Mucosa of rectum (tissue), 2 donors: ENCODE measurements around the gene DNAH8.
"Not testable (repeated sequence)": the region's sequence is repeated elsewhere in the genome, so short reads cannot be mapped to it uniquely, and the experiment has no call there.

Source experiments
- H3K27ac ChIP-seq, 2 donors: one replicate each; pipeline ENCODE4 v1.7.0; 2013; ENCODE audit warnings: inconsistent platforms in 2 of 2, low read depth in 2 of 2, low read length in 2 of 2
- H3K27me3 ChIP-seq, 2 donors: one replicate each; pipeline ENCODE4 v1.7.0; 2013; ENCODE audit warnings: low read length in 2 of 2; ENCODE audit not compliant: control insufficient read depth in 2 of 2, insufficient read depth in 2 of 2
- H3K36me3 ChIP-seq, 2 donors: one replicate each; pipeline ENCODE4 v1.7.0; 2013; ENCODE audit warnings: low read length in 2 of 2; ENCODE audit not compliant: control insufficient read depth in 2 of 2, insufficient read depth in 2 of 2
- H3K4me1 ChIP-seq, 2 donors: one replicate each; pipeline ENCODE4 v1.7.0; 2013; ENCODE audit warnings: low read length in 2 of 2, mild to moderate bottlenecking in 1 of 2; ENCODE audit not compliant: control insufficient read depth in 2 of 2, insufficient read depth in 2 of 2
- H3K4me3 ChIP-seq, 2 donors: one replicate each; pipeline ENCODE4 v1.7.0; 2013; ENCODE audit warnings: low read length in 2 of 2
- H3K9ac ChIP-seq, 2 donors: one replicate each; pipeline ENCODE4 v1.7.0; 2013; ENCODE audit warnings: low read length in 2 of 2, low read depth in 1 of 2, mild to moderate bottlenecking in 1 of 2
- H3K9me3 ChIP-seq, 2 donors: one replicate each; pipeline ENCODE4 v1.7.0; 2013; ENCODE audit warnings: low read length in 2 of 2; ENCODE audit not compliant: control insufficient read depth in 2 of 2
- donor health status: healthy.
- donor health status: Normal muscosa, but diverticular disease.

Gene DNAH8

GRCh38 chr6:38699702-38700101 is 15.4 kb upstream of the DNAH8 start:
- H3K27me3 ChIP-seq, H3K4me3 ChIP-seq, H3K27ac ChIP-seq, H3K36me3 ChIP-seq, H3K9me3 ChIP-seq, H3K9ac ChIP-seq: not testable (repeated sequence)
- H3K4me1 ChIP-seq: peaks cover 0 to 13% of the 10 kb centered on the region in 2 donors

GRCh38 chr6:38701551-38701950 is 13.6 kb upstream of the DNAH8 start:
- H3K4me3 ChIP-seq: no peak overlapping the region

GRCh38 chr6:38702558-38703397 is 12.3 kb upstream of the DNAH8 start, which contains the start of gene GLO1:
Gene GLO1 (minus strand): TSS chr6:38703145. CDS start chr6:38703054, 91 bp downstream.
- peaks cover 0 to 7% of the 10 kb centered on the region in 2 donors for H3K4me1 ChIP-seq
- no peaks in the 10 kb centered on the region for H3K27me3 ChIP-seq
- peak within 1 kb of the TSS; percentile 83 to 96 for H3K9ac ChIP-seq
- H3K27ac ChIP-seq: peak within 1 kb of the TSS; percentile 87 to 91
- peak within 1 kb of the TSS; percentile 76 to 88 for H3K4me3 ChIP-seq
- H3K36me3 ChIP-seq: peaks cover 0 to 2% of the 10 kb centered on the region in 2 donors
- no peaks in the 10 kb centered on the region for H3K9me3 ChIP-seq

More at GRCh38 chr6:38701551-38701950, 13.6 kb upstream of the DNAH8 start:
- Histone ChIP-seq H3K9ac (no peak overlapping the region), H3K4me1 (peaks cover 0 to 7% of the 10 kb centered on the region in 2 donors), H3K36me3 (peaks cover 0 to 2% of the 10 kb centered on the region in 2 donors), H3K27ac (no peak overlapping the region), H3K27me3 (no peaks in the 10 kb centered on the region), H3K9me3 (no peaks in the 10 kb centered on the region)

GRCh38 chr6:38703949-38704590 is 11.0 kb upstream of the DNAH8 start:
- H3K4me1 ChIP-seq: peaks cover 0 to 7% of the 10 kb centered on the region in 2 donors
- H3K9me3 ChIP-seq: no peaks in the 10 kb centered on the region
- no peak overlapping the region for H3K4me3 ChIP-seq
- peaks cover 0 to 2% of the 10 kb centered on the region in 2 donors for H3K36me3 ChIP-seq
- H3K27me3 ChIP-seq: no peaks in the 10 kb centered on the region
- no peak overlapping the region for H3K27ac ChIP-seq
- no peak overlapping the region for H3K9ac ChIP-seq

GRCh38 chr6:38705924-38706323 is 9.2 kb upstream of the DNAH8 start:
- Histone ChIP-seq H3K4me3 (no peak overlapping the region), H3K9ac (no peak overlapping the region), H3K27me3 (no peaks in the 10 kb centered on the region), H3K9me3 (peaks cover 0 to 2% of the 10 kb centered on the region in 2 donors), H3K36me3 (peaks cover 0 to 2% of the 10 kb centered on the region in 2 donors), H3K27ac (no peak overlapping the region), H3K4me1 (peaks cover 0 to 7% of the 10 kb centered on the region in 2 donors)

GRCh38 chr6:38708496-38708895 is 6.6 kb upstream of the DNAH8 start:
- Histone ChIP-seq H3K4me1 (no peaks in the 10 kb centered on the region), H3K27me3 (peaks cover 0 to 3% of the 10 kb centered on the region in 2 donors), H3K36me3 (no peaks in the 10 kb centered on the region), H3K27ac (no peak overlapping the region), H3K9me3 (peaks cover 0 to 2% of the 10 kb centered on the region in 2 donors), H3K9ac (no peak overlapping the region), H3K4me3 (no peak overlapping the region)

- Histone ChIP-seq H3K4me3 (no peak overlapping the region), H3K9ac (no peak overlapping the region), H3K27ac (peak overlapping the region in 1 of 2 donors; percentile 59), H3K4me1 (no peaks in the 10 kb centered on the region), H3K36me3 (no peaks in the 10 kb centered on the region), H3K27me3 (peaks cover 4 to 14% of the 10 kb centered on the region in 2 donors), H3K9me3 (peaks cover 0 to 2% of the 10 kb centered on the region in 2 donors)
Measured at GRCh38 chr6:38713812-38714211, 1.3 kb upstream of the DNAH8 start.

- H3K36me3 ChIP-seq: no peaks in the 10 kb centered on the region
- no peak overlapping the region for H3K27ac ChIP-seq
- peaks cover 0 to 2% of the 10 kb centered on the region in 2 donors for H3K9me3 ChIP-seq
- no peak overlapping the region for H3K9ac ChIP-seq
- H3K4me1 ChIP-seq: no peaks in the 10 kb centered on the region
- peaks cover 4 to 14% of the 10 kb centered on the region in 2 donors for H3K27me3 ChIP-seq
- no peak overlapping the region for H3K4me3 ChIP-seq
Measured at GRCh38 chr6:38714239-38715015, 684 bp upstream of the DNAH8 start.

- Histone ChIP-seq H3K4me1 (no peaks in the 10 kb centered on the region), H3K9me3 (no peaks in the 10 kb centered on the region), H3K4me3 (no peak overlapping the region), H3K36me3 (no peaks in the 10 kb centered on the region), H3K9ac (no peak overlapping the region), H3K27ac (no peak overlapping the region), H3K27me3 (peaks cover 4 to 14% of the 10 kb centered on the region in 2 donors)
Measured at GRCh38 chr6:38716825-38717224, 1.7 kb downstream of the DNAH8 start.
